UCSD-AML1 (cell line): ENCODE data around the gene PLXNA3.
"Not testable (repeated sequence)": the region's sequence is repeated elsewhere in the genome, so short reads cannot be mapped to it uniquely, and the experiment has no call there.

Experiments
- DNase-seq: peaks from one replicate; lab custom pipeline; 2025; ENCODE audit not compliant: unreplicated experiment; lab: John Stamatoyannopoulos, UW

The PLXNA3 gene

GRCh38 chrX:154478728-154479622 is 20.9 kb downstream of the PLXNA3 start, which contains the start of gene LAGE3:
LAGE3 (minus strand) TSS chrX:154479281; CDS start chrX:154478915, 366 bp downstream.
- DNase-seq, result peak; percentile 92

GRCh38 chrX:154481195-154481594 is 23.1 kb downstream of the PLXNA3 start:
- DNase-seq, result no peak

- no peak for DNase-seq
These were observed 24.0 kb downstream of the PLXNA3 start for GRCh38 chrX:154481911-154482601.

- DNase-seq, result no peak
These were observed 24.7 kb downstream of the PLXNA3 start for GRCh38 chrX:154482786-154483185.

- no peak for DNase-seq
These were observed 25.2 kb downstream of the PLXNA3 start for GRCh38 chrX:154483325-154483724.

- DNase-seq, result peak; percentile 21
These were observed 26.4 kb downstream of the PLXNA3 start for GRCh38 chrX:154484255-154485149.

- no peak for DNase-seq
These were observed 27.3 kb downstream of the PLXNA3 start for GRCh38 chrX:154485150-154486051.

- no peak for DNase-seq
These were observed 27.9 kb downstream of the PLXNA3 start for GRCh38 chrX:154486052-154486395.

GRCh38 chrX:154486396-154487207 is 28.5 kb downstream of the PLXNA3 start, which contains the start of gene UBL4A:
UBL4A (minus strand) TSS chrX:154486615; CDS start chrX:154486584, 31 bp downstream.
- DNase-seq, result peak; percentile 67

GRCh38 chrX:154487518-154488290 is 29.6 kb downstream of the PLXNA3 start:
- no peak for DNase-seq

- no peak for DNase-seq
These were observed 30.4 kb downstream of the PLXNA3 start for GRCh38 chrX:154488336-154489075.

GRCh38 chrX:154489182-154489581 is 31.1 kb downstream of the PLXNA3 start:
- no peak for DNase-seq

GRCh38 chrX:154490021-154490413 is 31.9 kb downstream of the PLXNA3 start:
- no peak for DNase-seq

GRCh38 chrX:154490414-154491083 is 32.5 kb downstream of the PLXNA3 start, which contains the start of gene SLC10A3:
SLC10A3 (minus strand) TSS chrX:154490629; CDS start chrX:154488940, 1,689 bp downstream.
- DNase-seq, result peak; percentile 91

GRCh38 chrX:154494715-154495114 is 36.6 kb downstream of the PLXNA3 start:
- no peak for DNase-seq

GRCh38 chrX:154495472-154495922 is 37.4 kb downstream of the PLXNA3 start:
- DNase-seq, result no peak

GRCh38 chrX:154496591-154497137 is 38.6 kb downstream of the PLXNA3 start:
- not testable (repeated sequence) for DNase-seq
